Activated T-cell treated with anti-CD3 and anti-CD28 coated beads for 24 hours (primary cell): ENCODE data around the gene PLXNB3.
A peak's percentile ranks its signal among the peaks of the same experiment; 100 is the strongest.
"Not testable (repeated sequence)": the region's sequence is repeated elsewhere in the genome, so short reads cannot be mapped to it uniquely, and the experiment has no call there.

Experiments
- DNase-seq: peaks from one replicate; pipeline ENCODE4 v3.0.0-alpha.2; 2020; ENCODE audit warnings: low read depth

Gene PLXNB3

DNA sequence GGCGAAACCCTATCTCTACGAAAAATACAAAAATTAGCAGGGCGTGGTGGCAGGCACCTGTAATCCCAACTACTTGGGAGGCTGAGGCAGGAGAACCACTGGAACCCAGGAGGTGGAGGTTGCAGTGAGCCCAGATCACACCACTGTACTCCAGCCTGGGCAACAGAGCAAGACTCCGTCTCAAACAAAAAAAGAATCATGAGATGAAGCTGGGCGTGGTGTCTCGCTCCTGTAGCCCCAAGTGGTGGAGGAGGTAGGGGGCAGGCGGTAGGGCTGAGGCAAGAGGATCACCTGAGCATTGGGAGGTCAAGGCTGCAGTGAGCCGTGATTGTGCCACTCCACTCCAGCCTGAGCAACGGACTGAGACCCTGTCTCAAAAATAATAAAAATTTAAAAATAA is 54.0 kb downstream of the PLXNB3 start:
- not testable (repeated sequence) for DNase-seq

- peak; percentile 35 for DNase-seq
These were observed 54.7 kb downstream of the PLXNB3 start for GRCh38 chrX:153818571-153819383.

DNA sequence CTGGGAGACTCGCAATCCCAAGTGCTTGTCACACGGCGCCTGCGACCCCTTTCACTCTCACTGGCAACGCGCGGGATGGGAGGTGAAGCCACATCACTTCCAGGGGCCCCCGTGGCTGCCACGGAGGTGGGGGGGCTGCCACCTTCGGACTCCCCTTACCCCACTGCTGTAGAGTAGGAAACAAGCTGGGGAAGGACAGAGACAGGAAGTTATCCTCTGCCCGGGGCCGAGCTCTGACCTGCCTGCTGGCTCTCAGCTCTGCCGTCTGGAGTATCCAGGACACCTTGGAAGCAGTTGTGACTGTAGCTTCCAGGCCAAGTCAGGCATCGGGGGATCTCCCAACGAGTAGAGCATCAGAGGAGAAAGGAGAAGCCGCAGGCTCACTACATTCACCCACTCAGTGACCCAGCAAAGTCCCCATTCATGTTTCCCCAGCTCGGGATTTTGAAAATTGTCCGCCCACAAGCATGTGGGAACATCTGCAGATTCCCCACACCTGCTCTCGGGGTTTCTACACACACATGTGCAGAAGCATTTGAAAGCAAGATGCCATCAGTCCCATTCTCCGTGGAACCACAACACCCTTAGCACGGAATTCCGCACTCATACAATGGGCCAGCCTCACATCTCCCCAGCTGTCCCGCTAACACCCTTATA is 55.5 kb downstream of the PLXNB3 start:
- no peak for DNase-seq

DNA sequence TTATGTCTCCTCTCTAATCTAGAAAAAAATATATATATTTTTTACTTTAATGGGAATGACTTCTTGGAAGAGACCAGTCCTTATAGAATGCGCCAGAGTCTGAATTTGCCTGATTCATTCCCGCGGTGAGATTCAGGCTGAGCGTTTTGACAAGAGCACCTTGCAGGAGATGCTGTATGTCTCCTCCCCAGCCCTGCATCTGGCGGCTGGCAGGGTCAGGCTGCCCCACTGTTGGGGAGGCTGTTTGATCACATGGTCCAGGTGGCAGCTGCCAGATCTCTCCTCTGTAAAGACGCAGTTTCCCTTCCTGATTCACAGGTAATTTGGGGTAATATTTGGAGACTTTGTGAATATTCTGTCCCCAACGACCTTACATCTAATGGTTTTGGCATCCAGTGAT is 56.6 kb downstream of the PLXNB3 start:
- no peak for DNase-seq

DNA sequence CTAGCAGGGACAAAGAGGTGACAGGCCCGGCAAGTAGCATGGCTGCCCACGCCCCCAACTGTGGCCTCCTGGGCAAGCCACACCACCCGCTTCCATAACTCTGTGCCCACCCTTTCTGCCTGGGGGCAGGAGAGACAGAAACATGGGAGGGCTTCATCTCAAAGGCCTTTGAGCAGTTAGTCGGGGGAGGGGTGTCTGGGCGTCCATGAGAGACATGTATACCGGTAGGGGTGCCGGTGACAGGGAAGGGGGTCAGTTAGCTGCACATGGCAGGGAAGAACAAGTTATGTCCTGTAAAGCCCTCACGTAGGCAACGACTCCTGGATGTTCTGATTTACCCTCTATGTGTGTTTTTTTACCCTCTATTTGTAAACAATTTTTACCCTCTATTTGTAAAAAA is 57.0 kb downstream of the PLXNB3 start:
- DNase-seq, result no peak

DNA sequence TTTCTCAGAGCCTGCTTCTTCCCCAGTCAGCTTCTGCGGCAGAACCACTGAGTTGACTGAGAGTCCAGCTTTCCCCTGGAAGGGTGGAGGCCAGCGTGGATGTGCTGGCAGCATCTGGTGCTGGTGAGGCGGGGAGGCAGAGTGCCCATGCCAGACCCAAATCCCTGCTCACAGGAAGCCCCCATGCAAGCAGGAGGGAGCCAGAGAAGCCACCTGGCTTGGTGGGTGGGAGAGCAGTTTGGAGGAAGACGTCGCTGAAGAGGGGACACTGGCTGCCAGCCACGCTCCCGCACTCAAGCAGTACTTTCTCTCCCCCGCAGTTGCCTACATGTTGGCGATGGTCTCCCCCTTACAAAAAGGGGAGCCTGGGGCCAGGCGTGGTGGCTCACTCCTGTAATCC is 60.3 kb downstream of the PLXNB3 start:
- no peak for DNase-seq

DNA sequence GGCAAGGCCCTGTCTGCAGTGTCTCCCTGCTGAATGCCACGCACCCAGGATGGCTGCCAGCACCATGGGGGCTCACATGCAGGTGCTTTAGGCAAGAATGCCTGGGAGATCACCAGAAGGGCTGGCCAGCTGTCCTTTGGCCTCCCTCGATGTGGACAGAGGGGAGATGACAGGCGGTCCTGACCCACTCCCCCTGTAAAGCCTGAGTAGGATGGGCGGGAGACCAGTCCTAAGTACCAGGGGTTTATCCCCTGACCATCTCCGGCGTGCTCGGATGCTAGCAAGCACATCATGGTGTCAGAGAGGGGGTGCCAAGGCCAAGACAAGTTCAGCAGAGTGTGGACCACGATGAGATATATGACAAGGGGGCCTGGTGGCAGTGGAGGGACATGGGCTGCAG is 61.0 kb downstream of the PLXNB3 start:
- DNase-seq, result no peak
